ENCODE measurements around the gene ANTXR2. TPM values are rescaled to one million over a fixed set of nuclear protein-coding genes. Genes with fewer than 3 reads are reported as not detected.

The ANTXR2 gene
- total RNA-seq, 1 donor from 2014 or later = 64.6 TPM

GRCh38 chr4:79864500-79865200 lies 208.4 kb downstream of the ANTXR2 start:
- no peaks in the 10 kb centered on the region for H3K4me1 ChIP-seq
- intact Hi-C loops (cut with DNase I) = no loop called here
- no peak for DNase-seq (ENCODE audit: extremely low spot score in 2 of 2)
- TF ChIP-seq POLR2A (IDR thresholded peaks at IDR 0.05) (no peak), POLR2AphosphoS5 (IDR thresholded peaks at IDR 0.05; ENCODE audit: insufficient read depth in 1 of 2, low read depth in 1 of 2) (no peak), CTCF (IDR thresholded peaks at IDR 0.05) (no peak)
- no peak overlapping the region for H3K4me3 ChIP-seq
- no peaks in the 10 kb centered on the region for H3K36me3 ChIP-seq
- no peak overlapping the region for H3K27ac ChIP-seq
- no peaks in the 10 kb centered on the region for H3K27me3 ChIP-seq
- H3K9me3 ChIP-seq = no peaks in the 10 kb centered on the region

- no peak for TF ChIP-seq CTCF (IDR thresholded peaks at IDR 0.05)
- TF ChIP-seq POLR2A (IDR thresholded peaks at IDR 0.05) = no peak
- TF ChIP-seq POLR2AphosphoS5 (IDR thresholded peaks at IDR 0.05; ENCODE audit: insufficient read depth in 1 of 2, low read depth in 1 of 2) = no peak
- Histone ChIP-seq H3K4me3 (no peak overlapping the region), H3K36me3 (no peaks in the 10 kb centered on the region), H3K27ac (no peak overlapping the region), H3K27me3 (no peaks in the 10 kb centered on the region), H3K4me1 (no peaks in the 10 kb centered on the region), H3K9me3 (no peaks in the 10 kb centered on the region)
- no peak for DNase-seq (ENCODE audit: extremely low spot score in 2 of 2)
- intact Hi-C loops (cut with DNase I) = no loop called here
These were observed 209.7 kb downstream of the ANTXR2 start for GRCh38 chr4:79863333-79863732.

DNA sequence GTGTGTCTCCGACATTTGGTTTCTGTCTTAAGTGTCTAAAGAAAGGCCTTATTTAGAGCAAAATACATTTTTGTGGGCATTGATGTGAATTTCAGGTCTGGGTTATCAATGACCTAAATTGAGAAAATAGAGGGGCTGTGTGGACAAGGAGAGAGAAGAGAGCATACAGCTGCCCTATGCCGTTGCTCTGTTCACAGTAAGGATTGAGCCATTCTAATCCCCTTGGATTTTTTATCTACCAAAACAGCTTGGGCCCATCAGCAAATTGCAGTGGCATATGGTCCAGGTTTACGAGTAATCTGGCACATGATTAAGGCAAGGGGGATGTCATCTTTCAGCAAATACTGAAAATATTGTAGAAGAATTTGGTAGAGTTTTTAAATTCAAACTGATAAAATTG lies 210.2 kb downstream of the ANTXR2 start:
- Histone ChIP-seq H3K9me3 (no peaks in the 10 kb centered on the region), H3K4me1 (no peaks in the 10 kb centered on the region), H3K36me3 (no peaks in the 10 kb centered on the region), H3K4me3 (no peak overlapping the region), H3K27ac (no peak overlapping the region), H3K27me3 (no peaks in the 10 kb centered on the region)
- intact Hi-C loops (cut with DNase I) = no loop called here
- no peak for DNase-seq (ENCODE audit: extremely low spot score in 2 of 2)
- no peak for TF ChIP-seq CTCF (IDR thresholded peaks at IDR 0.05)
- no peak for TF ChIP-seq POLR2A (IDR thresholded peaks at IDR 0.05)
- no peak for TF ChIP-seq POLR2AphosphoS5 (IDR thresholded peaks at IDR 0.05; ENCODE audit: insufficient read depth in 1 of 2, low read depth in 1 of 2)

DNA sequence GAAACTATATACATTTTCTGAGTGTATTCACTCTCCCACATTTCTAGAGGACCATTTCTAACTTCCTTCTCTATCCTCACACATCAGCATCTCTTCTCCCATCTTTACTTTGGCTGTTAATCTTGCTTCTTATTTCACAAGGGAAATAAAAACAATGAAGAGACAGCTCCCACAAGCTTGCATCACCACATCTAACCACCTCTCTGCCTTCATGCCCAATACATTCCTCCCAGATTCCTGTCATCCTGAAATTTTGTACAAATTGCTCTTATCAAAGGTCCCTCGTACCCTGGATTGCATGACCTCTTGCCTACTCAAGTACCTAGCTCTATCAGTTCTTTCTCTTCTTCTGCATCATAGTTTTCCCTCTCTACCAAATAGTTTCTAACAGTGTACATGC lies 215.2 kb downstream of the ANTXR2 start:
- peaks cover 12% of the 10 kb centered on the region for H3K4me1 ChIP-seq
- no peak overlapping the region for H3K4me3 ChIP-seq
- H3K36me3 ChIP-seq = no peaks in the 10 kb centered on the region
- no peak for DNase-seq (ENCODE audit: extremely low spot score in 2 of 2)
- no peak overlapping the region for H3K27ac ChIP-seq
- TF ChIP-seq POLR2AphosphoS5 (IDR thresholded peaks at IDR 0.05; ENCODE audit: insufficient read depth in 1 of 2, low read depth in 1 of 2) (no peak), POLR2A (IDR thresholded peaks at IDR 0.05) (no peak), CTCF (IDR thresholded peaks at IDR 0.05) (no peak)
- intact Hi-C loops (cut with DNase I) = no loop called here
- H3K9me3 ChIP-seq = no peaks in the 10 kb centered on the region
- no peaks in the 10 kb centered on the region for H3K27me3 ChIP-seq

DNA sequence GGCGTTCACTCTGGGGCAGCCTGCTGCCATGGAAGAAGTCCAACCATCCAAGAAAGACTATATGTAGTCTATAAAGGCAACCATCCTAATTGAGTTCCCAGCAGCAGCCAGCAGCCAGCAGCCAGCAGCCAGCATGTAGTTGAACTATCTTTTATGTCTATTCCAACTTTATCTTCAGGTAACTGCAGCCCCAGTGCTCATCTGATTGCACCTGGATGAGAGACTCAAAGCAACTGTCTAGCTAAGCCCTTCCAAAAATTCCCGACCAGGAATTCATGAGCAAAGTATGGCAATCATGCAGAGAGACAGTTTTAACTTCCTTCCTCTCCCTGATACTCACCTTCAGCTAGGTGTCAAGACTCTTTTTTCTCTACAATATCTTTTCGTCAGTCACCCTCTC lies 216.8 kb downstream of the ANTXR2 start:
- no peak for DNase-seq (ENCODE audit: extremely low spot score in 2 of 2)

More for the DNA sequence above, 216.8 kb downstream of the ANTXR2 start:
- Histone ChIP-seq H3K27ac (no peak overlapping the region), H3K4me1 (peaks cover 12% of the 10 kb centered on the region), H3K4me3 (no peak overlapping the region), H3K9me3 (no peaks in the 10 kb centered on the region), H3K36me3 (no peaks in the 10 kb centered on the region), H3K27me3 (no peaks in the 10 kb centered on the region)
- intact Hi-C loops (cut with DNase I) = no loop called here
- TF ChIP-seq POLR2A (IDR thresholded peaks at IDR 0.05) (no peak), POLR2AphosphoS5 (IDR thresholded peaks at IDR 0.05; ENCODE audit: insufficient read depth in 1 of 2, low read depth in 1 of 2) (no peak), CTCF (IDR thresholded peaks at IDR 0.05) (no peak)

Data from vagina (tissue), 2 donors.